ENCODE data around the gene PSEN1.

PSEN1 gene

DNA sequence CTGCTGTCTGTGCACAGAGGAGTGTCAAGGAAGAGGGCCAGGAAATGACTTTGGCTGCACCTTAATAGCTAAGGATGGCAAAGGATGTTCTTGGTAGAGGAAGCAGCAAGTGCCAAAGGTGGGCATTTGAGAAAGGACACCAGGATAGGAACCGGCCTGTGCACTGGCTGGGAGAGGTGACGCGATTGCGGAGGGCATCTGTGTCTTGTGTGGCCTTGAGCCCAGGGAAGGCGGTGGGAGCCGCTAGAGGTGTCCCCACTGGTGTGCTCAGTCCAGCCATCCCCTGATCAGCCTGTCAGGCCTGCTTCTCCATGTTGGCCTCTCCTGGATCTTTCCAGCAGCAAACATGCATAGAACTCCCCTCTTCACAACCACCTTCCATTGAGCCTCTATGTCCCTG lies 131.2 kb downstream of the PSEN1 start:
- TF ChIP-seq PAX5 (IDR thresholded peaks at IDR 0.05; ENCODE audit: insufficient read depth, low read length, severe bottlenecking) = no peak
- no peak for TF ChIP-seq POU2F2 (IDR thresholded peaks at IDR 0.05; ENCODE audit: low read depth, low read length)
- no peak for TF ChIP-seq POLR2AphosphoS5 (IDR thresholded peaks at IDR 0.05; ENCODE audit: low read depth, low read length)
- TF ChIP-seq SPI1 (IDR thresholded peaks at IDR 0.05; ENCODE audit: low read depth, low read length) = no peak
- TF ChIP-seq TAF1 (IDR thresholded peaks at IDR 0.05; ENCODE audit: low read depth, low read length) = no peak
- TF ChIP-seq POLR2A (IDR thresholded peaks at IDR 0.05; ENCODE audit: low read depth, low read length) = no peak
- no peak for FAIRE-seq
- DNase-seq (ENCODE audit: insufficient read length, low spot score) = no peak

DNA sequence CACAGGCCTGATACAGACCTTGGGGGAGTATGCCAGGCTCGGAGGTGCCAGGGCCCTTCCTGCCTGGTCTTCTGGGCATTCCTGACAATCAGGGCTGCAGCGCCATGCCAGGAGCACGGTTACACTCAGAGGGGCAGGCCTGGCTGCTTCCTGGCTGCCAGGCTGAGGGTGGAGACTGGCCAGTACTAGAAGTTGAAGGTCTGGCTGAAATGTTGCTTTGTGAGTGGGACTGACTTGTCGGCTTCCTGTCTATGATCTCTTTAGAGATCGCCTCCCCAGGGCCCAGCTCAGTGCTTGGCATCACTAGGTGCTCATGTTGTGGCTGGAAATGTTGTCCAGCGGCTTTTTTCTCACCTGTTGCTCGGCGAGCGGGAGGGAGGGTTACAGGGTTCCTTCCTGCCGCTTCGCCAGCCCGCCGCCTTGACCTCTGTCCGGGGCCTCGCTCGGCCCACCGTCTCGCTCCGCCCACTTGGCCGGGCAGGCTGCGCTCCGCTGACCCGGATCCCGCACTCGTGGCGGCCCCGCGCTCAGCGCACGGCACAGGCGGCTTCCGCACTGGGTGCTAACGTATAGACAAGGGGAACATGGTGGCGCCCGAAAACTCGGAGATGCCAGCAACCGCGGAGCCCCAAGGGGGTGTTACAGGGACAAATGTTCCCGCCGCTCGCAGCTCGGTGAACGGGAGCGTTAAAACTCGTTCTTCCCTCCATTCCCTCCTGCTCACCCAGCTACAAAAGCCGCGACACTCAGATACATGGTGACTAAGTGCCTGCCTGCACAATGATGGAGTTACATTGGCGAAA lies 133.6 kb downstream of the PSEN1 start:
- no peak for TF ChIP-seq TAF1 (IDR thresholded peaks at IDR 0.05; ENCODE audit: low read depth, low read length)
- peak; percentile 99 for TF ChIP-seq PAX5 (IDR thresholded peaks at IDR 0.05; ENCODE audit: insufficient read depth, low read length, severe bottlenecking)
- TF ChIP-seq POLR2AphosphoS5 (IDR thresholded peaks at IDR 0.05; ENCODE audit: low read depth, low read length) = 0 out of 2 replicates have a peak, but pooled peaks have one; percentile 30
- peak; percentile 10; the same call in 1 of the 2 replicates for TF ChIP-seq POLR2A (IDR thresholded peaks at IDR 0.05; ENCODE audit: low read depth, low read length)
- TF ChIP-seq SPI1 (IDR thresholded peaks at IDR 0.05; ENCODE audit: low read depth, low read length) = 0 out of 2 replicates have a peak, but pooled peaks have one; percentile 7
- no peak for TF ChIP-seq POU2F2 (IDR thresholded peaks at IDR 0.05; ENCODE audit: low read depth, low read length)
- peak; percentile 84 for FAIRE-seq
- DNase-seq (ENCODE audit: insufficient read length, low spot score) = no peak

DNA sequence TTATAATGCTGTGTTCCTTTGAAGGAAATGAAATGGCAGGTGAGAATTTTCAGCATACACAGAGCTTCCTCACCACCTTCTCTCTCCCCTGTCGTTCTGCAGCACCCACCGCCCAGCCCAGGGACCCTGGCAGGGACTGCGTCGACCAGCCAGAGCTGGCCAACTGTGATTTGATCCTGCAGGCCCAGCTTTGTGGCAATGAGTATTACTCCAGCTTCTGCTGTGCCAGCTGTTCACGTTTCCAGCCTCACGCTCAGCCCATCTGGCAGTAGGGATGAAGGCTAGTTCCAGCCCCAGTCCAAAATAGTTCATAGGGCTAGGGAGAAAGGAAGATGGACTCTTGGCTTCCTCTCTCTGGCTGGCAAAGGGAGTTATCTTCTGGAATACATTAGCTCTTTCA lies 136.1 kb downstream of the PSEN1 start:
- TF ChIP-seq POLR2AphosphoS5 (IDR thresholded peaks at IDR 0.05; ENCODE audit: low read depth, low read length) (no peak), POLR2A (IDR thresholded peaks at IDR 0.05; ENCODE audit: low read depth, low read length) (no peak), TAF1 (IDR thresholded peaks at IDR 0.05; ENCODE audit: low read depth, low read length) (no peak), POU2F2 (IDR thresholded peaks at IDR 0.05; ENCODE audit: low read depth, low read length) (no peak), SPI1 (IDR thresholded peaks at IDR 0.05; ENCODE audit: low read depth, low read length) (no peak)
- FAIRE-seq (no peak), DNase-seq (ENCODE audit: insufficient read length, low spot score) (no peak)

All from GM12891 (cell line).